GM20000 (cell line): Measurements from ENCODE around the gene CACNA1F.

ENCODE experiments used
- DNase-seq: peaks from one replicate; pipeline ENCODE4 v3.0.0; 2012; ENCODE audit warnings: low spot score
- CTCF ChIP-seq: IDR thresholded peaks from 2 replicates; pipeline ENCODE4 v1.5.1; 2012; ENCODE audit warnings: mild to moderate bottlenecking, control low read depth; ENCODE audit errors: extremely low read depth, missing control alignments

CACNA1F gene

GRCh38 chrX:49214996-49215526, 18.1 kb downstream of the CACNA1F start:
- no peak for DNase-seq
- TF ChIP-seq CTCF = no peak

DNA sequence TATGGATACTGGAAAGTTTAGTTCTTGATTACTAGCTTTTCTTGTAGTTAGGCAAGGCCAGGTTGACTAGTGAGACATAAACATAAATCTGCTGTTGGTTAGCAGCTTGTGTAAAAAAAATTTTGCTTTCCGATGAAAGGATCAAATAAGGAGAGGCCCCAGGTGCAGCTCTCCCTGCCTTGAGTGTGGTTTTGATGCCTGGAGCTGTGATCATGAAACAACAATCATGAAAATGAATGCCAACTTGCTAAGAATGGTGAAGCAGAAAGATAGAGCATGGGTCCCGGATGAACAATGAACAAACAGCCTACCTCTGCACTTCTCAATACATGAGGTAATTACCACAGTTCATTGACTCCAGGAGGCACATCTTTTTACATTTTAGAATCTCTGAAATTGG, 18.7 kb downstream of the CACNA1F start:
- TF ChIP-seq CTCF = no peak
- DNase-seq = no peak

- no peak for TF ChIP-seq CTCF
- DNase-seq = no peak
These were observed 20.3 kb downstream of the CACNA1F start for GRCh38 chrX:49212861-49213260.

DNA sequence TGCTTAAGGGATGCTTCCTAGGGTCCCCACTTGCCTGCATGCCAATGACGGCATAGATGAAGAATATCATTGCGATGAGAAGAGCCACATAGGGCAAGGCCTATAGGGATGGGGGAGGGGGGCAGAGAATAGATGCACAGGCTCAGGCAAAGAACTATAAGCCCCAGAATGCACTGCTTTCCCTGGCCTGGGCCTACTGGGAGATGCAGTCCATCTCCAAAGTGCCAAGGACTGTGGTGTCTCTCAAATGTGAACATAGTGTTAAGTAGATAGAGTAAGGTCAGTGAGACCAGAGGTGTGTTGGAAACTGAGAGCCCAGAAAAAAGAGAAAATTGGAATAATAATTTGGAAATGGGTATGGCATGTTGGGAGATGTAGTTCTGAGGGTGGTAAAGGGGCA, 20.9 kb downstream of the CACNA1F start:
- no peak for TF ChIP-seq CTCF

GRCh38 chrX:49211074-49211473, 22.1 kb downstream of the CACNA1F start:
- DNase-seq = no peak

More for the DNA sequence above, 20.9 kb downstream of the CACNA1F start:
- DNase-seq = no peak

GRCh38 chrX:49210406-49210805, 22.7 kb downstream of the CACNA1F start:
- no peak for TF ChIP-seq CTCF
- no peak for DNase-seq

More at GRCh38 chrX:49211074-49211473, 22.1 kb downstream of the CACNA1F start:
- no peak for TF ChIP-seq CTCF

- no peak for DNase-seq
- no peak for TF ChIP-seq CTCF
These were observed 23.5 kb downstream of the CACNA1F start for GRCh38 chrX:49209434-49210251.
